Measurements from ENCODE around the gene WDR38. TPM values are rescaled to one million over a fixed set of nuclear protein-coding genes. Genes with fewer than 3 reads are reported as not detected.

WDR38 gene
- total RNA-seq, 1 experiment from 2014 or later, result not detected

DNA sequence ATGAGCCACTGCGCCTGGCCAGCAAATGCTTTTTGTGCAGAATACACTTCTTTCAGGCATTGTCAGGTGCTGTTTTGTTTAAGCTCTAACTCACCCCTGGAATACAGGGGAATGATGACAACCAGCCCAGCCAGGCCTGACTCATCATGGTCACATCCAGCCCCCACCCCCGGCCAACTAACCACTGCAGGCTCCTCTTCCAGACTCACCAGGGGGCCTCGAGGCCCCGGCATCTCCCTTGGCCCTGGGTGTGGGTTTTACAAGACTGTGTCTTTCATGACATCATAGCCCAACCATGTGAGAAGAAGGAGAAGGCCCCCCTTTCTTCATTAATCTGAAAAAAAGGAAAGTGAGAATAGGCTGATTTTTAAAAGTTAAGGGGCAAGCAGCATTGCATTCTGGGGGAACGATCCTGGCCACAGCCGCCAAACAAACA is 40.8 kb upstream of the WDR38 start:
- H3K4me2 ChIP-seq (ENCODE audit: low read depth, low read length, poor library complexity, severe bottlenecking), result no peak overlapping the region
- no peaks in the 10 kb centered on the region for H3K36me3 ChIP-seq (ENCODE audit: insufficient read depth, low read length)
- no peaks in the 10 kb centered on the region for H4K20me1 ChIP-seq (ENCODE audit: insufficient read depth, low read depth, low read length)
- no peak overlapping the region for H3K4me3 ChIP-seq (ENCODE audit: low read length)
- H2AFZ ChIP-seq (ENCODE audit: low read length), result no peak overlapping the region
- no peak for DNase-seq
- H3K4me1 ChIP-seq (ENCODE audit: low read length), result no peaks in the 10 kb centered on the region
- H3K79me2 ChIP-seq (ENCODE audit: low read length), result no peaks in the 10 kb centered on the region
- H3K27me3 ChIP-seq (ENCODE audit: low read length), result no peaks in the 10 kb centered on the region
- H3K9me2 ChIP-seq (replicated peaks; ENCODE audit: insufficient read depth, low read length), result no peaks in the 10 kb centered on the region
- H3K27ac ChIP-seq (ENCODE audit: low read length), result no peak overlapping the region
- H3K9ac ChIP-seq (ENCODE audit: low read length), result no peak overlapping the region
- no peaks in the 10 kb centered on the region for H3K9me3 ChIP-seq (ENCODE audit: low read length)

- Histone ChIP-seq H3K9me3 (ENCODE audit: low read length) (no peaks in the 10 kb centered on the region), H3K4me3 (ENCODE audit: low read length) (no peak overlapping the region), H4K20me1 (ENCODE audit: insufficient read depth, low read depth, low read length) (no peaks in the 10 kb centered on the region), H3K9me2 (replicated peaks; ENCODE audit: insufficient read depth, low read length) (no peaks in the 10 kb centered on the region), H3K36me3 (ENCODE audit: insufficient read depth, low read length) (no peaks in the 10 kb centered on the region), H3K4me2 (ENCODE audit: low read depth, low read length, poor library complexity, severe bottlenecking) (no peak overlapping the region), H3K27ac (ENCODE audit: low read length) (no peak overlapping the region), H3K27me3 (ENCODE audit: low read length) (no peaks in the 10 kb centered on the region), H3K79me2 (ENCODE audit: low read length) (no peaks in the 10 kb centered on the region), H3K4me1 (ENCODE audit: low read length) (no peaks in the 10 kb centered on the region), H2AFZ (ENCODE audit: low read length) (no peak overlapping the region), H3K9ac (ENCODE audit: low read length) (no peak overlapping the region)
- DNase-seq, result no peak
Observed at GRCh38 chr9:124813041-124813440, 40.2 kb upstream of the WDR38 start.

DNA sequence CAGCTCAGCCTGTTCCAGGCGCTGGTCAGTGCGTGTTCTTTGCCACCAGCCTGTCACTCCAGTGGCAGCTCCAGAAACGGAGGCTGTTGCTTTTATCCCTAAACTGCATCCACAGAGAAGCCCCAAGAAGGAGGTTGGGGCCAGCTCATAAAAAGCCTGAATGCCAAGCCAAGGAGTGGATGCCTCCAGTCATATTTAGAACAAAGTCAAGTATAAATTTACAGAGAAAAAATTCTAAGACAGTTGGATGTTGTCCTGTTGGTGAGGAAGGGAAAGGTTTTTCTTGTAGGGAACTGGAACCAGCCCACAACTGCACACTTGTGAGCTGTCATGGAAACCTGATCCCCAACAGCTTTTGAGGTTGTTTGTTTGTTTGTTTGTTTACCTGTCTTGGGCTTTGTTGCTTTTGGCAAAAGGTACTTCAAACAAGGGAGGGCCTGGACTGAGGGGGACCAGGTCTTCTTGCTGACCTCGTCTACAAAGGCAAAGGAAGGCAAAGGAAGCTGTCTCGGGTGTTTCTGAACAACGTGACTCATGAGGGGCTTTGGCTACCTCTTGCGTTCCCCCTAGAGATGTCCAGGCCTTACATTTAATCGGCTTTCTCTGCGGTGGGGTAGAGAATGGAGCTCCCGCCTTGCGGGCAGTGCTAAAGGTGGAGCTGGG is 39.6 kb upstream of the WDR38 start:
- Histone ChIP-seq H4K20me1 (ENCODE audit: insufficient read depth, low read depth, low read length) (no peaks in the 10 kb centered on the region), H3K36me3 (ENCODE audit: insufficient read depth, low read length) (no peaks in the 10 kb centered on the region), H3K79me2 (ENCODE audit: low read length) (no peaks in the 10 kb centered on the region), H3K9ac (ENCODE audit: low read length) (no peak overlapping the region), H3K9me2 (replicated peaks; ENCODE audit: insufficient read depth, low read length) (no peaks in the 10 kb centered on the region), H3K27ac (ENCODE audit: low read length) (no peak overlapping the region), H3K4me1 (ENCODE audit: low read length) (no peaks in the 10 kb centered on the region), H3K9me3 (ENCODE audit: low read length) (no peaks in the 10 kb centered on the region), H3K27me3 (ENCODE audit: low read length) (no peaks in the 10 kb centered on the region), H3K4me3 (ENCODE audit: low read length) (no peak overlapping the region), H3K4me2 (ENCODE audit: low read depth, low read length, poor library complexity, severe bottlenecking) (no peak overlapping the region), H2AFZ (ENCODE audit: low read length) (no peak overlapping the region)
- DNase-seq, result no peak

GRCh38 chr9:124814164-124814535 is 39.1 kb upstream of the WDR38 start:
- H3K9ac ChIP-seq (ENCODE audit: low read length), result no peak overlapping the region
- no peaks in the 10 kb centered on the region for H3K4me1 ChIP-seq (ENCODE audit: low read length)
- H3K79me2 ChIP-seq (ENCODE audit: low read length), result no peaks in the 10 kb centered on the region
- H2AFZ ChIP-seq (ENCODE audit: low read length), result no peak overlapping the region
- H3K4me2 ChIP-seq (ENCODE audit: low read depth, low read length, poor library complexity, severe bottlenecking), result no peak overlapping the region
- no peaks in the 10 kb centered on the region for H3K27me3 ChIP-seq (ENCODE audit: low read length)
- H3K9me2 ChIP-seq (replicated peaks; ENCODE audit: insufficient read depth, low read length), result no peaks in the 10 kb centered on the region
- H3K36me3 ChIP-seq (ENCODE audit: insufficient read depth, low read length), result no peaks in the 10 kb centered on the region
- H3K27ac ChIP-seq (ENCODE audit: low read length), result no peak overlapping the region
- H4K20me1 ChIP-seq (ENCODE audit: insufficient read depth, low read depth, low read length), result no peaks in the 10 kb centered on the region
- H3K4me3 ChIP-seq (ENCODE audit: low read length), result no peak overlapping the region
- no peaks in the 10 kb centered on the region for H3K9me3 ChIP-seq (ENCODE audit: low read length)
- DNase-seq, result no peak

- Histone ChIP-seq H3K9me3 (ENCODE audit: low read length) (no peaks in the 10 kb centered on the region), H3K27me3 (ENCODE audit: low read length) (no peaks in the 10 kb centered on the region), H3K9me2 (replicated peaks; ENCODE audit: insufficient read depth, low read length) (no peaks in the 10 kb centered on the region), H3K4me2 (ENCODE audit: low read depth, low read length, poor library complexity, severe bottlenecking) (no peak overlapping the region), H3K9ac (ENCODE audit: low read length) (no peak overlapping the region), H3K79me2 (ENCODE audit: low read length) (no peaks in the 10 kb centered on the region), H3K4me3 (ENCODE audit: low read length) (no peak overlapping the region), H2AFZ (ENCODE audit: low read length) (no peak overlapping the region), H4K20me1 (ENCODE audit: insufficient read depth, low read depth, low read length) (no peaks in the 10 kb centered on the region), H3K27ac (ENCODE audit: low read length) (no peak overlapping the region), H3K36me3 (ENCODE audit: insufficient read depth, low read length) (no peaks in the 10 kb centered on the region), H3K4me1 (ENCODE audit: low read length) (no peaks in the 10 kb centered on the region)
- no peak for DNase-seq
Observed at GRCh38 chr9:124815601-124816000, 37.7 kb upstream of the WDR38 start.

DNA sequence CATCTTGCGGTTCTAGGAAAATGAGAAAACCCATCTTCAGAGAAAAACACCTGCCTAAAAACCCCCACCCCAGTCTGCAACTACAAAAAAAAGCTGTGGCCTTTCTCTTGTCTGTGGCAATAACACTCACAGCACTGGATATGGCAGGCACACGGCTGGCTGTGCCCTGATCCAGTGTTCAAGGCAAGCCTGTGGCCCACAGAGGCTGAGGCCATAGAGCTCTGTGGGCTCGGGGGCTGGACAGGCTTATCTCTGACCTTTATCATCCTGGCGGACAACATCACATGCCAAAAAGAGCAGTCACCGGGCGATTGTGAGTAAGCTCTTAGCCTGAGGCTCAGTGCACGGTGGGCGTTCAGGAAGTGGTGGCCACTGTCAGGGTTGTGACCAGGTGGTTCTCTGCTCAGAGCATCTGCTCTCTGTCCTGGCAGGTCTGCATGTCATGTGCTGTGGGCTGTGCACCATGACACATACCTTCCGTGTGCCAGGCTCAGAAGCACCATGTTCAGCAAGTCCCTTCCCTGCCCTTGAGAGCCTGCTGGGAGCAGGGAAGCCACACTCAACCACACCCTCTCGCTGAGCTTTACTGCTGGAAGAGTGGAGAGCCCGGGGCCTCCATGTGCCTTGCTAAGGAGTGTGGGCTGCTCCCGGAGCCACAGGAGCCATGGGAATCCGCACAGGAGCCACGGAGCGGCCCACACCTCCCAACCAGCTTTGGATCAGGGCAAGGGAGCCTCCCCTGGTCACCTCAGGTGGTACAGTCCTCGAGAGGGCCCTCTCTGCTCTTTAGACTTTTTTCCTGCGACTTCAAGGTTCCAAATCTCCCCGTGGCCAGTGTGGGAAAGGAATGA is 34.6 kb upstream of the WDR38 start:
- no peaks in the 10 kb centered on the region for H4K20me1 ChIP-seq (ENCODE audit: insufficient read depth, low read depth, low read length)
- DNase-seq, result no peak
- H3K36me3 ChIP-seq (ENCODE audit: insufficient read depth, low read length), result no peaks in the 10 kb centered on the region
- H3K9ac ChIP-seq (ENCODE audit: low read length), result no peak overlapping the region
- no peaks in the 10 kb centered on the region for H3K9me2 ChIP-seq (replicated peaks; ENCODE audit: insufficient read depth, low read length)
- H3K79me2 ChIP-seq (ENCODE audit: low read length), result no peaks in the 10 kb centered on the region
- no peak overlapping the region for H3K4me2 ChIP-seq (ENCODE audit: low read depth, low read length, poor library complexity, severe bottlenecking)
- H2AFZ ChIP-seq (ENCODE audit: low read length), result no peak overlapping the region
- no peaks in the 10 kb centered on the region for H3K9me3 ChIP-seq (ENCODE audit: low read length)
- H3K4me1 ChIP-seq (ENCODE audit: low read length), result no peaks in the 10 kb centered on the region
- no peak overlapping the region for H3K27ac ChIP-seq (ENCODE audit: low read length)
- H3K27me3 ChIP-seq (ENCODE audit: low read length), result no peaks in the 10 kb centered on the region
- H3K4me3 ChIP-seq (ENCODE audit: low read length), result no peak overlapping the region

DNA sequence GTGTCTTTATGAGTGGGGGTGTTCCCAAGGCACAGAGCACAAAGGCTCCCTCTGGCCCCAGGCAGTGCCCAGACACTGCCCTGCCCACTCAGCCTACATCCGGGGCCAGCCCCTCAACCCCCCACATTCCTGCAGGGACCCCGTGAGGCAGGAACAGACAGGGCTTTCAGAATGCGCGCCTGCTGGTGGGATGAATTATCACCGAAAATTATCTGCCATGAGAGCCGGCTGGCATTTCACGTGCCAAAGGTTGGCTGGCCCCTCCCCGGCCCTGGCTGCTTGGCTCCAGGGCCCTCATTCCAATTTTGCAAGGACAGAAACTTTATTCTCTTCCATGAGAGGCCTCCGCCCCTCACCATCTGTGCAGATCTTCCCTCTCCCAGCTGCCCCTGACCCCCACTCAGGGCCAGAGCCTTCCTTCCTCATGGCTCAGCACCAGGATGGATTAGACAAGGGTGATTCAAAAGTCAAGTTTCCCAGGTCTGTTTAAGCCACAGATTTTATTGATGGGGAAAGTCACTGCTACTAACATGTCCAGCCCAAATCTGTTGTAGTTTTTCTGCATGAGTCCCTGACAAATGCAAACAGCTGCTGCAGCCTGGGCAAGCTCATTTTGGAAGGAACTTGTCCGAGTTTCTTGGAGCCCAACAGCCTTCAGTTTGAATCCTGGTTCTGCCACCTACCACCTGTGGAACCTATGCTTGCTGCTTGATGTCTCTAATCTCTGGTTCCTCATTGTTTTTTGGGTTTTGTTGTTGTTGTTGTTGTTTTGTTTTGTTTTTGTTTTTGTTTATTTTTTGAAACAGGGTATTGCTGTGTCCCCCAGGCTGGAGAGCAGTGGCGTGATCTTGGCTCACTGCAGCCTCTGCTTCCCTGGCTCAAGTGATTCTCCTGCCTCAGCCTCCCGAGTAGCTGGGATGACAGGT is 32.3 kb upstream of the WDR38 start:
- Histone ChIP-seq H3K4me3 (ENCODE audit: low read length) (no peak overlapping the region), H3K9me3 (ENCODE audit: low read length) (no peaks in the 10 kb centered on the region)

More for the DNA sequence above, 32.3 kb upstream of the WDR38 start:
- Histone ChIP-seq H3K4me1 (ENCODE audit: low read length) (no peaks in the 10 kb centered on the region), H3K9ac (ENCODE audit: low read length) (no peak overlapping the region), H3K9me2 (replicated peaks; ENCODE audit: insufficient read depth, low read length) (no peaks in the 10 kb centered on the region), H3K36me3 (ENCODE audit: insufficient read depth, low read length) (no peaks in the 10 kb centered on the region), H3K27ac (ENCODE audit: low read length) (no peak overlapping the region), H2AFZ (ENCODE audit: low read length) (no peak overlapping the region), H3K79me2 (ENCODE audit: low read length) (no peaks in the 10 kb centered on the region), H3K4me2 (ENCODE audit: low read depth, low read length, poor library complexity, severe bottlenecking) (no peak overlapping the region), H4K20me1 (ENCODE audit: insufficient read depth, low read depth, low read length) (no peaks in the 10 kb centered on the region), H3K27me3 (ENCODE audit: low read length) (no peaks in the 10 kb centered on the region)
- no peak for DNase-seq
